CD4-positive, alpha-beta T cell treated with Interleukin-4 for 1 hour (primary cell): ENCODE data around the gene MBL2.

Experiments
- DNase-seq, 2 donors: peaks; one replicate each; pipeline ENCODE4 v3.0.0-alpha.2; 2020 to 2022

The MBL2 gene

DNA sequence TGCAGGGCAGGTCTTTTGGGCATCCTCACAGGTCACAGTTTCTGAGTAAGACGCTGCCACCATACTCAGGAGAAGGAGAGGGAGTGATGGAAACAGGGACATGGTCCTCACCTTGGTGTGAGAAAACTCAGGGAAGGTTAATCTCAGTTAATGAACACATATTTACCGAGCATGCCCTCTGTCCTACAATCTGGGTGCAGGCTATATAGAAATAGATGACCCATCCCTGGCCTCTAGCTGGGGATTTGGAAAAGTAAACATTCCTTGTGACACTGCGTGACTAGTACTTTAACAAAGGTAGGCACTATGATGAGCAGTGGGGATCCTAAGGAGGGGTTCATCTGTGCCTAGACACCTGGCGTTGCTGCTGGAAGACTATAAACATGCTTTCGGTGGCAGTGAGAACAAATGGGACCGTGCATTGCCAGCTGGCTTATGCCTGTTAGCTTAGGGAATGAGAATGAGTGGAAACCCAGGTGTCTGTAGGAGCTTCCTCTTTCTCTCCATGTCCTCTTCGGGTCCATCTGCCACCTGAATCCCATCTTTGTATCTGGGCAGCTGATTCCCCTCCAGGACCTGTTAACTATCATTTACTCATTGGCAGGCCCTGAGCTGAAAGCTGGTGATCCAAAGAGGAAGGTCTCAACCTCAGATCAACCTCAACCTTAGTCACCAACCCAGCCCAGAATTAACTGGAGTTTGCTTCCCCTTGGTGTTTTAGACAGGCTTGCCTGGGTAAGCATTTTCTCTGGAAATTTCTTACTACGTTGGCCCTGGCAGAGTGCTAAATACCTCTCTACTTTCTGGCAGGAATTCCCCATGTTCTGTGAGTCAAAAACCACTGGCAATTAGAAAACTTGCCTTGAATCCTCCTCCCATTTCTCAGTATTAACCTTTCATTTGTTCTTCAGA is 794 bp downstream of the MBL2 start:
- no peak for DNase-seq

DNA sequence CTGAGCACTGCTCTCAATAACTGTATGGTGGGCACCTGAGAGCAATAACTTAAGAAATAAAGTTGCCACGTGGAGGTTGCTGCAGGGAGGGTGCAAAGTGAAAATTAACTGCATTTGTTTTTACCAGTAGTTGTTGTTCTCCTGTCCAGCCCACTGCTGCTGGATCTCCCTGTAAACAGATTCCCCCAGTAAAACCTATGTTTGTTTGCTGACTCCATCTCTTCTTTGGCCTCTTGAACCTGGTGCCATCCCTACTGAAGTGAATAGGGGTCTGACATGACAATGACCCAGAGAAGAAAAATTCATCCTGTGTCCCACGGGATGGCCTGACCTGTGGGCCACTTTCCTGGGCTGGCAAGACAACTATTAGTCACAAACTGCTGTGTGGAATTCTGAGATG is 1.7 kb downstream of the MBL2 start:
- no peak for DNase-seq

DNA sequence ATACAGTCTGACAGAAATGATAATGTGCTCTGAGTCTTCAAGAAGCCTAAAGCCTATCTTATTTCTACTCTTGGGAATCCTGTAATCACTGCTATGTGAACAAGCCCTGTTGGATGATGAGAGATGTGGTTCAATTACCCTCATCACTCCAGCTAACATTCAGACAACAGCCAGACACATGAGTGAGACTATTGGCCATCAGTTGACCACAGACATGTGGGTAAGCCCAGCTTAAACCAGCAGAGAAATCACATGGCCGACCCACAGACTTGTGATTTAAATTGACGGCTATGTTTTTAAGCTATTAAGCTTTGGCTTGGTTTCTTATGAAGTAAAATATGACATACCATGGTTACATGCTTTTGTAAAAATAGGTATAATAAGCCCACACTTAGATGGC is 2.6 kb downstream of the MBL2 start:
- no peak for DNase-seq

DNA sequence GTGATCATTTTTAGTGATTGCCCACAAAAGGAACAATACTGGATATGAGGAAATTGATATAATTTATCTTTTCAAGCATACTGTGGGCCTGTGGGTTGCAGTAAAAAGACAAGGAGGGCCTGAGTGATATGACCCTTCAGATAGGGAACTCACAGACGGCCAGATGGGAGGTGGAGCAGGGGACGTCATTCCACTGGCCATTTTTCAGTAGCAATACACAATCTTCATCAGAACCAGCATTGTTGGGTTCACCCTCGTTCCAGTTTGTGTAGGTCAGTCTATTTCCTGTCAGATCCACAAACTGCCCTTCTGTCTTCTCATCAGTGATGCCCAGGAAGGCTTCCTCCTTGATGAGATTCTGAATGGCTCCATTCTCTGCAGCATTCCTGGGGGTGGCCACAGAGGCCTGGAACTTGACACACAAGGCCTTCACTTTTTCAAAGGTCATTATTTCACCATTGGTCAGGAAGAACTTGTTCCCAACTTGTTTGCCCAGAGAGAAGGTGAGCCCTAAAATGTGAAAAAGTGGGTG is 4.5 kb downstream of the MBL2 start:
- no peak for DNase-seq

DNA sequence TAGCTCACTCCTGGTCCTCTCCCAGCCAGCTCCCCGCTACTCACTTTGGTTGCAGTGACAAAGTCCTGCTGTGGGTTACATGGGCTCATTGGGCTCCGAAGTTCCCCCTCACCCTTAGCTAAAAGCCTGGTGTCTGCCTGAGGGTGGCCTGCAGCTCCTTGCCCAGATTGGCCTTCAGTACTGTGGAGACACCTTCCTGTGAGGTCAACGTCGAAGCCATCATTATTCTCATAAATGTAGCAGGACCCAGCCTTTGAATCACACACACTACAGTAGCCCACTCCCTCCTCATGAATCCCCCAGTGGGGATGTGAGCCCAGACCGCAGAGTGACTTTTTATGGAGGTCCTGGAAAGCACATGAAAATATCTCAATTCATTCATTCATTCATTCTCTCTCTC is 10.5 kb downstream of the MBL2 start:
- no peak for DNase-seq

DNA sequence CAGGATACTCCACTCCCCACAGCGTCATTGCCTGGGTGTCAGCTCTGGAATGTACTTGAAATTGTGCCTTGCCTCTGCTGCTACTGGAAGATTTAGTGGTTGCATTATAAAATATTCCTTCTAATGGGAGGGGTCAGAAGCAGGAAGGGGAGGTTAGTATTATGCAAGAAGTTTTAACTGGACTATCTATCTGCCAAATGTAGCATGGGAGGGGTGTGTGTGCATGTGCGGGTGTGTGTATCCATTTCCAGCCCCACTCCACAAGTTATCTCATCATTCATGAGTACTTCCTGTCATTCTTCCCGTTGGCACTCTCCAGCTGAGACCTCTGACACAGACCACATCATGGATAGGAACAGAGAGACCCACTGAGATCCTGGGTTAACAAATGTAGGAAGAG is 13.4 kb downstream of the MBL2 start:
- no peak for DNase-seq

DNA sequence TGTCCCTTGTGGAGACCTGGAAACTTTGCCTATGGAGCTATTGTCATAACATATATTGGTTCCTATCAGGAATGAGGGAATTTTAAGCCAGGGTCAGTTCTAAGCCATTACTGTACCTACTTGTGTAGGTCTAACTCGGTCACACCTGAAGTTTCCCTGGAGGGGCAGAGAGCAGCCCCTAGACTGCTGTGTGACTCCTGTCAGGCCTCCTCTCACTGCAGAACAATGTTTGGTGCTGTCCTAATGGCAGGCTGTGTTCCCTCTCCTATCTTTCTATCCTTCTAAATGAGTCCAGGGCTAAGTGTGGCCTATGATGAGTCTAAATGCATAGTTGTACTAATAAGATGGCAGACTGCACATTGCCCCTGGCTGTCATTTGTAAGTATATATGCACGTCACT is 14.2 kb downstream of the MBL2 start:
- no peak for DNase-seq

DNA sequence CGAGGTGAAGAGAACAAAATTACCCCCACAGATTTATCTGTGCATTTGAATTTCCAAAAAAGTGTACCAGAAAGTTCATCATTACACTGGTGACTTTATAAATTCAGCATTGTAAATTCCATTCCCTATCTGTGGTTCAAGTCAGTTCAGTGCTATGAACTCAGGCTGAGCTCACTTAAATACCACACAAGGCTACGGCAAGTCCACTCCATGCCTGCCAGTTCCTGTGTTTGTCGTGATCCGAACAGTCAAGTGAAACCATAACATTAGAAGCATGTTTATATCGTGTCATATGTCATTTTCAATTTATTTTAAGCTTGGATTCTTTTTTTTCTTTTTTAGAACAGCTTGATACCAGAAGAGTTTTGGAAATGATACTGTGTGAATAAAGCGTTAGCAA is 14.8 kb downstream of the MBL2 start:
- no peak for DNase-seq

DNA sequence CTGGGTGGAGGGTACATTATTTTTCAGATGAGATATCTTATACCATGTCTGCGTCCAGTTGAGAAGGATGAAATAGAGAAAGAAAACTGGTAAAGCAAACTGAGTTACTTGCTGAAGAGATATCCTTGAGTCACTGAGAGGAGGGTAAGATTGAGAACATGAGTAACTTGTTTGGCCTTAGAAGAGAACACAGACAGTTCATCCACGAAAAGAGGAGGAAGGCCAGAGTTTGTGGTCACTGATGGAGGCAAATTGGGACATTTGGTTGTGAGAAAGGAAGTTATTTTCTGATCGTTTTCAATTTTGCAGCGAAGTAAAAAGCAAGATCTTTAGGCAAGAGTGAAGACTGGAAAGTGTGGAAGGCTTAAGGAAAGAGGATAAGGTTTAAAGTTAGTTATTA is 15.6 kb downstream of the MBL2 start:
- DNase-seq = no peak

DNA sequence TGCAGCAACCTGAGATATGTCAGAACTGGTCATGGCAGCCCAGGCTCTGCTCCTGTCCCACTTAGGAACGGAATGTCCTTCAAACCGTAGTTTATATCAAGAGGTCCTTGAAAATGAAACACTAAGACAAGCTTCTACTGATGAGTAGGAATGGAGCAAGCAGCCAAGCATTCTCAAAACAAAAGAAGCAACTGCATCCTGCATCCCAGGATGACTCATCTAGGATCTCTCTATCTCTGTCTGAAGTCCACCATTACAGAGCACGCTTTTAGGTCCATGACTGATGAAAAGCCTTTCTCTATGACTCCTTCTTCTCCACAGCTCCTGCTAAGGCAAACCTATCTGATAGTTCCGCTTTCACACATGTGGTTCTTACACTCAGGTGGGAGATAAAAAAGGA is 16.3 kb downstream of the MBL2 start:
- no peak for DNase-seq

DNA sequence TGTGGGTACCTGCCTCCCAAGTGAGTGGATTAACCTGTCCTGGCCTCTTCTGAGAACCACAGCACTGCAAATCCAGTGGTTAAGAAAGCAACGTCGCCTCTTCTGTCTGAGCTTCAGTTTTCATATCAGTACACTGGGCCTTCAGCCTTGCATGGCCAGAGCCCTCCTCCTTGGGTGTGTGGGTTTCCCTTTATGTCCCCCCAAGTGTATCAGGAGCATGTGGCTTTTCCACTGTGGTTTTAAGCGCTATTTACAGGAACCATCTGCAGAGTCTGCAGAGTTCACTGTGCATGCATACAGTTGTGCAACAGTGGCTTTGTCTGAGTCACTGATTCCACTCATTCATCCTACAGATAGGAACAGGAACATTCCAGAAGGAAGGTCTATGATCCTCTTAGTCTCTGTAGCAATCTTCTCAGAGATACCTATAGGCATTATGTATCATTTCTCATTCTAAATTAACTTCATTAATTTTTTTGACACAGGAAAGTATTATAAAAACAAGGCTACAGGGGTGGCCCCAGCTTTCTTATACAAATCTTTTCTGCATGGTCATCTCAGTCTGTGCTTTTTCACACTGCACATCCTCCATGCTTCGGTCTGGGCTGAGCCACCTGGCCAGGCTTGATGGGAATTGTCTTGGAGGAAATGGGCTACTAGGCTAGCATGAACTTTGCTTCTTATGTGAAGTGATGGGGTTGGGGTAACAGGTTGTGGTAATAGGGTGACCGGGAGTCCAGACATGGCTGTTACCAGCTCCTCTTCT is 17.1 kb downstream of the MBL2 start:
- no peak for DNase-seq

DNA sequence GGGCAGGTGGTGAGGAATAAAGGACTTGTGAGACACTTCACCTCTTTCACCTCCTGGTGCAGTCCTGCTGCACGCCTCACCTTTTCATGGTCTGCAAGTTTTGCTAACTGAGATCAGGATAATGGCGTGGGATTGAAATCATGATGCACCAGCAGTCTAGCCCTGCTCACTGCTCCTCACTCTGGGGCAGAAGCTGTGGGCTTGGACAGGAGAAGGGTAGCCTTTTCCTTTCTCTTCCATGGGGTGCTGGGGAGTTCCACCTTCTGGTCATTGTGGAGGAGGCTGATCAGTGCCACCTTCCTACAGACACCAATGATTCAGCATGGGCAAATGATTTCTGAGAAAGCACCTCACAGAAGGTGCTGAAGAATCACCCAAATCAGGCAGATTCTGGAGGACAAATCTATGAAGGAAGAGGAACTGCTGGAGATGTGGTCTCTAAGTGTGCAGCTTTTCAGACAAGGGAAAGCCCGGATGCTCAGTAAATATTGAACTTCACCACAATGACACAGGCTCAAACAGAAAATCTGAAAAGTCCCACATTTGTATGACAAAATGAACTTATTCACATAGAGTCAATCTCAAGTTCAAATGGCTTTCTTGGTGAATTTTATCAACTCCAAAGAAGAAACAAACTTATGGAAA is 19.7 kb downstream of the MBL2 start:
- DNase-seq = no peak

DNA sequence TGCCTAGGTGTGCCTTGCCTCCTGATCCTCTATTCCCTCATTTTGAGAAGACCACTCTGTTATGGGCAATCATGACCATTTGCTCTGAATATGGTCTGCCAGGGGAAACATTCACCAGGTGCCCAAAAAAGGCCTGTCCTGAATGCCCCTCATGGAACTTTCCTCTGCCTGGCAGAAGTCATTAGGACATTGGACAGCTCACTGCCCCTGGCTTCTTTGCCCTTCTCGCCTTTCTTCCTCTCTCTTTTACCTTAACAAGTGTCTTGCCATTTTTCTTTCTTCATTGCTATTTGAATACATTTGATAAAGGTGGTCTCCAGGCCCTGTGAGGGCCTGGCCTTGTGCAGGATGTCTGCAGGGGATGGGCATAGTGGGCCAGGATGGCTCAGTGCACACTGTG is 20.3 kb downstream of the MBL2 start:
- DNase-seq = no peak

DNA sequence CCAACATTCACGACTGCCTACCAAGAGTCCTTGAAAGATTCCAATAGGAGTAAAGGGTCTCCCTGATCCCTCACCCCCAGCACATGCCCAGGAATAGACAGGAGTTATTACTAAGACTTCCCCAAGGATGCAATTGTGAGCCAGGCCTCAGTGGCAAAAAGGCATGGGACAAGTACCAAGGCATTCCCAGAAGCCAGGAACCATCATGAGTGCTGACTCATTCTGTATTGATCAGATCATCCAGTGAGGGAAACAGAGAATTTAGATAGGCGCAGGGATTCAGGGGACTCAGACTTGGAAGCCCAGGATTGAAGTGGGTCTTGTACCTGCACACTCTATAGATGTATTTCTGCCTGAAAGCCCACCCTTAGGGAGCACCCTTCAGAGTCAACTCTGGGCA is 21.2 kb downstream of the MBL2 start:
- no peak for DNase-seq

DNA sequence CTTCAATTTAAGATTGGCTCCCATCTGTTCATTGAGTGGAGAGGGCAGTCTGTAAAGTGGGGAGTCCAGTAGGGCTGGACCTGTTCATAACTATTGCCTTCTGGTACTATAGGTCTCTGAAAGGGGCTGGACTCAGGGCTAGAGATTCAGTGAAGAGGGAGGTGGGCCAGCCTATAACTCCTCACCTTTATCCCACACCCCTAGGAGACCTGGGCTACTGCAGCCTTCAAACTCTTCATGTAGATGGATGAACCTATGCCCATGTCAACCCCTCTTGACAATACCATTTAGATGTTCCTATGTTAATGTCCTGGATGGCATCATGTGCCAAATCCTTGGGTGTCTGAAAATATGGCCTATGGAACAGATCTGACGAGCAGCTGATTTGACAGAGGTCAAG is 22.0 kb downstream of the MBL2 start:
- no peak for DNase-seq

DNA sequence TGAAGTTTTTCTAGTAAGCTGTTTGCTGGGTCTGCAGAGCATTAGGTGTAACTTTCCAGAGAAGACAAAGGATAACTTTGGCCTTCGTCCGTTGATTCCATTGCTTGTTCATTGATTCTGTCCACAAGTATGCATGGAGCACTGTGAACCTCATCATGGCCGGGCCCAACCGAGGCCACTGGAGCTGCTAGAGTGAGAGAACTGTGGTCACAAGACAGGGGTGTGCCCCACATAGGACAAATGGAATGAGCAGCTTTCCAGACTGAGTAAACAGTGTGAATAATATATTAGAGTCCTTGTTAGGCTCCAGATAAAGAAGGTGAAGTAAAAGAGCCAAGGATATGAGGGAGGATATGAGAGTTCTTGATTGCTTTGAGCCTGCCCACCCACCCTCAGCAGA is 24.9 kb downstream of the MBL2 start:
- DNase-seq = no peak

DNA sequence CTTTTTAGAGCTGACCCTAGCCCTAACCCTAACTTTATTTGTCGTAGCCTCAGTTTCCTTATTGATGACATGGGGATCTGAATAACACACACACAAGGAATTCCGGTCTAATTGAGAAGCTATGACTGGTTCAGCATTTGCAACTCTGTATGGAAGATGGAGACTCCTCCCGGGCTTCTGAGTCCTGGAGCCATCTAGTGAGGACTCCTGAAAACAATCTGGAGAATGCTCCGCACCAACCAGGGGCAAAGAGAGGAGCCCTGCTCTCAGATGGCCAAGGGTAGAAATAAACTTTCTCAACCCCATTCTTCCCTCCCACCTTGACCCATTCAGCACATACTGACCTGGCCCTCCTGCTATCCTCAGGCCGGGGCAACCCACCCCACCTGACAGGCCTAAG is 26.4 kb downstream of the MBL2 start:
- DNase-seq = no peak

DNA sequence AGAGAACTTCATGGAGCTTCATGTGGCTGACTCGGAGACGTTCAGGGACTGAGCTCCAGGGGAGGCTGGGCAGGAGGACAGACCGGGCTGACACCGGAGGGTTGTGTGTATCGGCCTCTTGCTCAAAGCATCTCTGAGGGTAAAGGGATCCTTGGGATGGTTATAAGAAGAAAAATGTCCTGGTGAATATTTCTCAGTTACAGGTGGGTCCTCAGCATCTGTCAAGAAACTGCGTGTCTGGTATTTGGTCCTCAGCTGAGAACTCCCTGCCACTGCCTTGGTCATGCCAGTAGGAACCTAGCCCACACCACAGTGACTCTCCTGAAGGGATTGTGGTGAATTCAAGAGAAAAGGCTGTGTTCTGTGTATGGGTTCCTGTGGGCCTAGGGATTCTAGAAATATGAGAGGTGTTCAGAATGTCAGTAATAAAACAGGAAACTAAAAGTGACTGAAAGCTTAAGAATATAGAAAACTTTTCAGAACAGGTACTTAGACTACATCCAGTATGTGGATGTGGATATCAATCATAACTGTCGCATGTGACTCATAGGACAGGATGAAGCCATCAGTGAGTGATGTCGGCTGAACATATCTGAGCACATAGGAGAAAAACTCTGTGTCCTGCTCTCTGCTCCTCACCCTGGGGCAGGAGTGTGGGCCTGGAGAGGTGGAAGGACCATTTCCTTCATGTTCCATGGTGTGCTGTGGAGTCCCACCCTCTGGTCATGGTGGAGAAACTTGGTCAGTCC is 28.4 kb downstream of the MBL2 start:
- no peak for DNase-seq

DNA sequence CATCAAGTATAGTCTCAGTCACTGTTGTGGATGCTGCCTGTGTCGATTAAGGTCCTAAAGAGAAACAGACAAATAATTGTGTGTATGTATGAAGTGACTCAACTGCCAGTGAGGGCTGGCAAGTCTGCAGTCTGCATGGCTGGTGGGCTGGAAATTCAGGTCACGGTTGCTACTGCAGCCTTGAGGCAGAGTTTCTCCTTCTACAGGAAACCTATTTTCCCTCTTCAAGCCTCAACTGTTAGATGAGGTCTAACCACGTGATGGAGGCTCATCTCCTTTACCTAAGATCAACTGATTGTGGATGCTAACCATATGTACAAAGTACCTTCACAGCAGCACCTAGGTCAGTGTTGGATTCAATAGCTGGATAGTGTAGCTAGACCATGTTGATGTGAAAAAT is 29.9 kb downstream of the MBL2 start:
- no peak for DNase-seq

DNA sequence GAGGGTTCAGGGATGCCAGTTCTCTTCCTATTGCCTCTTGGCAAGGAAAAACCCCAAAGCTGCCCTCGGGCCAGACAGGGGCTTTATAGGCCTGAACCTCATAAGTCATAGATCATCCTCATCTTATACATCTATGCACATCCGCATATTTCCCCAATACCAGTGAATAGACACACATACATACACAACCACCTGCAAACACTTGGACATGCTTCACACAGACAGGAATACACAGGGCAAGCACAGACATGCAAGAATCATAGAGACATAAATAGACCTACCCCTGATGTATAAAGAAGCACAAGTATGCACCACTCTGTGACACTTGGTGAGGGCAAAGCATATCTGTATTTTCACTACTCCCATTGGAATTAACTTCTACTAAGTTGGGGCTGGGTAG is 30.7 kb downstream of the MBL2 start:
- DNase-seq = no peak

DNA sequence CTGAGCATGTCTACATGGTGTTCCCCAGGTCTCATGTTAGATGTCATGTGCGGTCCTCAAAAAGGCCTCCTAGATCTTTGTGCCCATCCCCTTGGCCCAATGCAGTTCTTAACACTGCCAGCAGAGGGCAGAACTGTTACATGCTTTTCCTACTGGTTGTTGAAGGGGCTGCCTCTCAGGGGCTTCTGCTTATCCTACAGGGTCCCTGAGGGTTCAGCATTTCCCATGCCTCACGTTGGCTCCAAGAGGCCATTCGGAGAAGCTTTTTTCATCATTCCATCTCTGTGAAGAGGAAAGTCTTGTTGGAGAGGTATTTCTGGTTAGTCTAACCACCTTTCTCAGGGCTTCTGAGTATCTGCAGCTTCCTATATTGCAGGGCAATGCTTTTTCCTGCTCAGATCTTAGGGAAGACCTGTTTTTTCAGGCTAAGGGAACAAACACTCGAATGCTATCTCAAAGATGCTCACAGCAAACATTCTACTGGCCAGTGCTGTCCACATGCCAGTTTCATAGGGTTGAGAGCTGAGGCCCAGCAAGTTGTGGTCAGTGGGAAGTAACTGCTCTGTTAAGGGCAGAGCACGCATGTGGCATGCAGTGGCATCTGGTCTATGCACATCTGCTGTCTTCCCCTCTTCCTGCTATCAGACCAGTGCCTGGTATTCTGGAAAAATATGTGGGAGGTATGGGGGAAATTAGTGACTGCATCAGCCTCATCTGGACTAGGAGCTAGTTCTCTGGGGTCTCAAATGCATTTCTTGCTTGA is 31.5 kb downstream of the MBL2 start:
- DNase-seq = peak; percentile 13 to 16

DNA sequence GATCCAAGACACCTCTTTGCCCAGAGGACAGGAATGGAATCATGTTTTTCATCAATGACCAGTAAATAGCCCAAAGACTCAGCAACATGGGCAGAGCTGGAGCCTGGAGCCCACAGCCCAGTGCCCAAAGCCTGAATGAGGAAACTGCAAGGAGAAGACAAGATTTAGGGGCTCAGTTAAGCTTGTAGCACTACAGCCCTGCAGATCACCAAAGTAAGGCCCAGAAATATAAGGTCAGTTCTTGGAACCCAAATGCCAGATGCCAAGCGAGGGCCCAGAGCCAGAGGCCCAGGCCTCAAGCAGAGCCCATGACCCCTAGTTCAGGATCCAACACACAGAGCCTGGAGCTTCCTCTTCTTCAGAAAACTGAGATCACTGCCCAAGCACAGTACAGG is 32.4 kb downstream of the MBL2 start:
- no peak for DNase-seq
